Measurements from ENCODE around the gene FUT8.

Gene FUT8

DNA sequence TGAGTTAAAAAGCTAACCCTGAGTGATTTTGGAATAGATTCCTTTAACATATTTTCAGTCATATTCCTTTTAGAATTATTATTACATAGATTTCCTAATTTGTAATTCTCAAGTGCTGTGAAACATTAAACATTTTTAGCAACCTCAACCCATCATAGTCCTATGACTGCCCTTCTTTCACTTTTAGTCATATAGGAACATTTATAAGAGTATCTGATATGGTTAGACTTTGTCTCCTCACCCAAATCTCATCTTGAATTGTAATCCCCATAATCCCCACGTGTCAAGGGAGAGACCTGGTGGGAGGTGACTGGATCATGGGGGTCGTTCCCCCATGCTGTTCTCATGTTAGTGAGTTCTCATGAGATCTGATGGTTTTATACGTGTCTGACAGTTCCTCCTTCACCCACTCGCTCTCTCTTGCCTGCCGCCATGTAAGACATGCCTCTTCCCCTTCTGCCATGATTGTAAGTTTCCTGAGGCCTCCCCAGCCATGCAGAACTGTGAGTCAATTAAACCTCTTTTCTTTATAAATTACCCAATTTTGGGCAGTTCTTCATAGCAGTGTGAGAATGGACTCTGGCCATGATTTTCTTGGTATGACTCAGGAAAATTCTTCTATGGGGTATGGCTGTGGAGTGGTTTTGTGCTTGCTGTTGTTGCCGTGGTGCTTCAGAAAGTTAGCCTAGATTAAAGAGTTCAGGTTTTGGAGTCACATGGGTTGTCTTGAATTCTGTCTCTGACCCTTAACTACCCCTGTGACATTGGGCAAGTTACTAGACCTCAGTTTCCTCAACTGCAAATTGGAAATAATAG lies 83.9 kb downstream of the FUT8 start:
- no peak for FAIRE-seq

DNA sequence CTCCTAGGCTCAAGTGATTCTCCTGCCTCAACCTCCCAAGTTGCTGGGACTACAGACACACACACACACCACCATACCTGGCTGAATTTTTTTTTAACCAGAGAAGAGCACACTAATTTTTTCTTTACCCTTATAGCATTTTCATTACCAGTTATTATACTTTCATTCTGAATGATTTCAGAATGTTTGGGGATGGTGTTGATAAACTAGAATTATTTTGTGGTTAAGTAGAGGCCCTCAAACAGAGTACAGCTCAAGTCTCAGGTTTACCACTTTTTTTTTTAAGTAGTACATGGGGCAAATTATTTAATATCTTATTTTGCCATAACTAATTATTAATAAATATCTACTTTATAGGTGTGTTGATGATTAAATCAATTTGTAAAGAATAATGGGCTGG lies 86.6 kb downstream of the FUT8 start:
- FAIRE-seq, result no peak

DNA sequence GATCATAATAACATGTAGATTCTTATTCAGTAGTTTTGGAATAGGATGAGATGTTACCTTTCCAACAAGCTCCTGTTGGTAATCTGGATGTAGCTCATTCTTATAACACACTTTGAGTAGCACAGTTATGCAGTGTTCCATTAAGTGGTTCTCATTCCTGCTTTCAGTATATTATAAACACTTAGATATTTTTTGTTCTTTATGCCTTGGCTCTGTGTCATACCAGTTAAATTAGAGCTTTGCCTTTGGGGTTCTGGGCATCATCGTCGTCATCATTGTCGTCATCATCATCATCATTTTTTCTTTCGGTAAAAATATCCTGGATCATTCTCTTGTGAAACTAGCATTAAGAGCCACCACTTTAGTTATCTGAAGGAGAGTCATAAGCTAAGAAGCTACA lies 87.5 kb downstream of the FUT8 start:
- FAIRE-seq, result no peak

DNA sequence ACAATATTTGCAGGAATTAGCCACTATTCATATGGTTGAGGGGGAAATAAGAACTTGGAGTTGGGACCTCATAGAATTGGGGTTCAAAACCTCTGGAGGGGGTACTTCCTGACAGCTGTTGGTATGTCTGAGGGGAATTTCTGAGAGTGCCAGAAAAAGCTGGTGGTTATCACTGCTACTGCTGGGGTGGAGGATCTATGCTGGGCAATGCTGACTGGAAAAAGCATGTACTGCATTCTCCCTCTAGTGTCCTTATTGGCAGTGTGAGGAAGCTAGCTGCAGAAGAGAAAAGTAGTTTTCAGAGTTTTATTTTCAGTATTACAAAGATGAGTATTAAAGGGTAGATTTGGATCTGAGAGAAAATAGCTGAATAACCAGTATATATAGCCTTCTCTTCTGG lies 88.8 kb downstream of the FUT8 start:
- no peak for FAIRE-seq

DNA sequence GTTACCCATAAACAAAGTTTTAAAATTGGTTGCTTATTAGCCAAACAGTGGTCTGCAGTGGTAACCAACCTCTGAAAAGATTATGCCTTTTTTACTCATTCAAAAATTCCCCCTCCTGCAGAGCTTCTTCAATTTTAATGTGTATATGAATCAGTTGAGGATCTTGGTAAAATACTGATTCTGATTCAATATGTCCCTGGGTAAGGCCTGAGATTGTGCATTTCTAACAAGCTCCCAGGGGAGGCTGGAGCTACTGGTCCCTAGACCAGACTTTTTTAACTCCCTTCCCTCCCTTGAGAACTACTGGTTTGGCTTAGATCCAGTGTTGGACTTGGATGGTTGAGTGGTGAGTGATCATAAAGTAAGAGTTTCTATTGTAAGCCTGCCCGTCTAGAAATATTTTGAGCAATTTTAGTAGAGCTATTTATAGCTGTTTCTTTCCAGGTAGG lies 90.2 kb downstream of the FUT8 start:
- FAIRE-seq, result no peak

DNA sequence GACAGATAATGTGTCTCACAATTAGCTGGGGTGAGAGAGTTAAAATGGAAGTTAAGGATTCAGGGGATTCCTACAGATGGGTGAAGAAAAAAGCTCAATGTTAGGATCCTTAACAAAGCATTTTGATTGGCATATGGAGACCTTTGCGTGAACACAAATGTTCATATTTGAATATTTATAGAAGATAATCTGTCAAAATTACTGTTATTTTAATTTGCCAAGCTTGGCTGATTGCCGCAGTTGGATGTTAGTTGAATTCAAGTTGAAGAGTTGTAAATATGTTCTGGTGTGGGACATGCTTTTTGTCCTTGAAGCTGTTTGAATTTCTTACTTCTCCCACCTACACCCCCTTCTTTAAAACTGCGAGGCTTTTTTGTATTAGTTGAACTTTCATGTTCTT lies 91.2 kb downstream of the FUT8 start:
- FAIRE-seq, result no peak

DNA sequence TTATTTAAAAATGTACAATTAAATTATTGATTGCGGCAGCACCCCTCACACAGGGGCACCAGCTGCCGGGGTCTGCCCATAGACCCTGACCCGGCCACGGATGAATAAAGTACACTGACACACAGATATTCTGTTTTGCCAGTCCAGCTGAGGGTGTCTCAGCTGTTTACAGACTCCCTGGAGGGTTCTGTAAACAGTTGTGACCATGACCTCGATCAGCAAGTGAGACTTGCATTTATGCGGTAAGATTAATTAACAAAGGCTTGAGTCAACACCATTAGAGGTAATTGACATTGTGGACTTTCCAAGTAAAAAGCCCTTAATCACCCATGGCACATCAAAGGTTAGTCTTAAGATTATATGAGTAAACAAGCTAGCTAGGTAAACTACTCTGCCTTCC lies 94.3 kb downstream of the FUT8 start:
- FAIRE-seq, result no peak

DNA sequence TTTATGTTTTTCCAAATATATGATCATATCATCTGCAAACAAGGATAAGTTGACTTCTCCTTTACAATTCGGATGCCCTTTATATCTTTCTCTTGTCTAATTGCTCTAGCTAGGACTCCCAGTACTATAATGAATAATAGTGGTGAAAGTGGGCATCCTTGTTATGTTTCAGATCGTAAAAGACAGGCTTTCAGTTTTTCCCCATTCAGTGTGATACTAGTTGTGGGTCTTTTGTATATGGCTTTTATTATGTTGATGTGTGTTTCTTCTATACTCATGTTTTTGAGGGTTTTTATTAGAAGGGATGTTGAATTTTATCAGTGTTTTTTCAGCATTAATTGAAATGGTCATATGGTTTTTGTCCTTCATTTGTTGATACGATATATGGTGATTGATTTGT lies 97.3 kb downstream of the FUT8 start:
- FAIRE-seq, result no peak

DNA sequence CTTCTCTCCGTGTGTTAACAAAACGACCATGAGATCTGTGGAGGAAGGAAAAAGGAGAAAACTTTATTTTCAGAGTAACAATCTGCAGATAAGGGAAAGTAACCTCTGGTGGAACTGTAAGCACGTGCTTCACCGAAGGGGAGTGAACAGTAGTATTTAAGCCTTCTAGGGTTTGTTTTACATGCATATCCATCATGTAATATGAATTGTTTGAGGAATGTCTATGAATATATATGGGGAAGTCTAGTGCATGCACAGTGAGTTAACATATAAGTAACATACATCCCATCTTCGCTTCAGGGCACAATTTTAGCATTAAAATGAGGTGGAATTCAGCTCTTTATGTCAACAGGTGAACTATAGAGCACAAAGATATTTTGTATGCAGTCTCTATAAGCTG lies 101.1 kb downstream of the FUT8 start:
- no peak for FAIRE-seq

DNA sequence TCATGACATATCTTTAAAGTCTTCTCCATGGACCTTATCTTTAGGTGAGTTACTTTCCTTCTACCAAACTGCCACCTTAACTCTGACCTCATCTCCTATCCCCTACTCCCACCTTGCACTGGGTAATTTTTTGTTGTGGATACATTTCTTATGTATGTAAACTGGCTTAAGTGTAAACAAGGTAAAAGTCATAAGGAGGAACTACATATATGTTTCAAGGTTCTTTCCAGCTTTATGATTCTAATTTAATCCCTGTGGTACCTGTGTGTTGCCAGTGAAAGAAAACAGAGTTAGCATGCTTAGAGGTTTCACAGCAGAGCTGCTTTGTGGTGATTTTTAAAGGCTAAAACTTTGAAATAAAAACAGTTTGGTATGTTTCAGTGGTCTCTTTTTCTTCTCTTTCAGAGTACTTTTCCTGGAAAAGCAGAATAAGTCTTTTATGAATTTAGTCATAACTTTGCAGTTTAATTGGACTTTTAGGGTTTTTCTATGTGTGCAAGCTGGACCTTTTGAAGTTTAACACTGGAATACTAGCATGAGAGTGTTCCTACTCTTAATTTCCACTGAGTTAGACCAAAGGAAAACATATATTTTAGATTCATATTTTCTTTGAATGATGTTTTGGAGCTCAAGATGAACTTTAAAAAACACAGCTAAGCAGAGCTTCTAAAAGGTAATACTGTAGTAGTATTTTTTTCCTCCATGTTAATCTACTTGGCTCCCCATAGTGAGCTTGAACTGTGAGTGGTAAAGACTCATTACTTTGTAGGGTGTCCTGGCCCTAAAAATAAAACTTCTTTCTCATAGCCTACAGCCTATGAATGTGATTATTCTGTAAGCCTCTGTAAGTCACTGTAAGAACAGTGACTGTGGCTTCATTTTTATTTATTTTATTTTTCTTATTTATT lies 105.4 kb downstream of the FUT8 start:
- FAIRE-seq, result no peak

DNA sequence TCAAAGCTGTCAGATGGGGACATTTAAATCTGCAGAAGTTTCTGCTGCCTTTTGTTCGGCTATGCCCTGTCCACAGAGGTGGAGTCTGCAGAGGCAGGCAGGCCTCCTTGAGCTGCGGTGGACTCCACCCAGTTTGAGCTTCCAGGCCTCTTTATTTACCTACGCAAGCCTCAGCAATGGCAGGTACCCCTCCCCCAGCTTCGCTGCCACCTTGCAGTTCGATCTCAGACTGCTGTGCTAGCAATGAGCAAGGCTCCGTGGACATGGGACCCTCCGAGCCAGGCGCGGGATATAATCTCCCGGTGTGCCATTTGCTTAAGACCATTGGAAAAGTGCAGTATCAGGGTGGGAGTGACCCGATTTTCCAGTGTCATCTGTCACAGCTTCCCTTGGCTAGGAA lies 115.5 kb downstream of the FUT8 start:
- FAIRE-seq, result no peak

DNA sequence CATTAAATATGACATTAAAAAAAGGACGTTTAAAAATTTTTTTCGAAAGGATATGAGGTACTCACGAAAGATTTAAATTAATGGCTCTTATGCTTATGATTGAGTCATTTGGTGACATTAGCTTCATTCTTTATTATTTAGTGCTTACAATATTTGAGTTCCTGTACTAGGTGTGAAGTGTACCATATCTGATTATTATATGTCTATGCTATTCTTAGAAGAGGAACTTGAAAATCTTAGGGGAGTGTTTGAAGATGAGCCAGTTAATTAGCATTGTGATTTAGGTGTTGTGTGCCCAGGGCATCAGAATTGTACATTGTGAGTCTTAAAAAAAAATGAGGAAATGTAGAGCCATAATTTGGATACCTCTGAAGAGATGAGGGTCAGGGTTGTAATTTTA lies 118.6 kb downstream of the FUT8 start:
- FAIRE-seq, result no peak

DNA sequence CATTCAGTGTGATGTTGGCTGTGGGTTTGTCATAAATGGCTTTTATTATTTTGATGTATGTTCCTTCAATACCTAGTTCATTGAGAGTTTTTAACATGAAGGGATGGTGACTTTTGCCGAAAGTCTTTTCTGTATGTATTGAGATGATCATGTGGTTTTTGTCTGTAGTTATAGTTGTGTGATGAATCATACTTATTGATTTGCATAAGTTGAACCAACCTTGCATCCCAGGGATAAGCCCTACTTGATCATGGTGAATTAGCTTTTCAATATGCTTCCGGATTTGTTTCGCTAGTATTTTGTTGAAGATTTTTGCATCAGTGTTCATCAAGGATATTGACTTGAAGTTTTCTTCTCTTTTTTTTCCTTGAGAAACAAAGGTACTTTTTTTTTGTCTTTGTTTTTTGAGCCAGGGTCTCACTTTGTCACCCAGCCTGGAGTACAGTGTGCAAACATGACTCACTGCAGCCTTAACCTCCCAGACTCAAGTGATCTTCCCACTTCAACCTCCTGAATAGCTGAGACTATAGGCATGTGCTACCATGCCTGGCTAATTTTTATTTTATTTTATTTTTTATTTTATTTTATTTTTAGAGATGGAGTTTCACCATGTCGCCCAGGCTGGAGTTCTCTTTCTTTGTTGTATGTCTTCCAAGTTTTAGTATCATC lies 121.3 kb downstream of the FUT8 start:
- FAIRE-seq, result no peak

DNA sequence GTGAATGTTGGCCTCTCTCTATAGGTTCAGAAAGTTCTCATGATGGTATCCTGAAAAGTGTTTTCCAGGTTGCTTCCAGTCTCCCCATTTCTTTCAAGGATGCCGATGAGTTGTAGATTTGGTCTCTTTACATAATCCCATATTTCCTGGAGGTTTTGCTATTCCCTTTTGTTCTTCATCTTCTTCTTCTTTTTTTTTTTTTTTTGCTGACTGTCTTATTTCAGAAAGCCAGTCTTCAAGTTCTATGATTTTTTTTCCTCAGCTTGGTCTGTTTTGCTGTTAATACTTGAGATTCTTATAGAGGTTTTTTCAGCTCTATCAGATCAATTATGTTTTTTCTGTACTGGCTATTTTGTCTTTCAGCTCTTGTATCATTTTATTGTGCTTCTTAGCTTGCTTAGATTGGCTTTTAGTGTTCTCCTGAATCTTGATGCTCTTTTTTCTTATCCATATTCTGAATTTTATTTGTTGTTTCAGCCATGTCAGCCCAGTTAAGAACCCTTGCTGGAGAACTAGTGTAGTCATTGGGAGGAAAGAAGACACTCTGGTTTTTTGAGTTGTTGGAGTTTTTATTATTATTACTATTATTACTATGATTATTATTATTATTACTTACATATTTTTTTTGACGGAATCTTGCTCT lies 124.4 kb downstream of the FUT8 start:
- no peak for FAIRE-seq

DNA sequence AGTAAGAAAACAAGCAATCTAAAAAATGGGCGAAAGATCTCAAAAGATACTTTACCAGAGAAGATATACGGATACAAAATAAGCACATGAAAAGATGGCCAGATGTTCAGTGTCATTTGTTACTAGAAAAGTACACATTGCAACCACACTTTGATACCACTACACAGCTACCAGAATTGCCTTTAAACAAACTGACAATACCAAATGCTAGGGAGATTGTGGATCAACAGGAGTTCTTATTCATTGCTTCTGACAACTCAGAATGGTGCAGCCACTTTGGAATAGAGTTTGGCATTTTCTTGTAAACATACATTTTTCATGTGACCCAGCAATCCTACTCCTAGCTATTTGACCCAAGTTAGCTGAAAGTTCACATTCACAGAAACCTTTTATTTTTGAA lies 136.3 kb downstream of the FUT8 start:
- no peak for FAIRE-seq

DNA sequence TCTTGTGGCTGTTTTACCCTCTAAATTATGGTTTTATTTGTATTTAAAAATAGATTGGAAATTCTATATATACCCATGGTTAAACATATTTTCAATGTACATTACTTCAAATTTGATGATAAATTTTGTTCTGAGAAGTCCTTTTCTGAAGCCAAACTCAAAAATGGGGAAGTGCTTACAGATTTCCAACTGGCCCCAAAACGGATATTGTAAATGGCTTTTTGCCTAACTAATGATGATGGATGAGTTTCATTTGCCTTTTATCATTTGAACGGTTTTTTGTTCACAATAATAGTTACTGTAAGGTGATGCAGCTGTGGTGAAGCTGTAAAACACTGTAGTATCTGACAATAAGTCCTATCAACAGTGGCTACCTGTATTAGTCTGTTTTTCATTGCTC lies 136.9 kb downstream of the FUT8 start:
- FAIRE-seq, result no peak

DNA sequence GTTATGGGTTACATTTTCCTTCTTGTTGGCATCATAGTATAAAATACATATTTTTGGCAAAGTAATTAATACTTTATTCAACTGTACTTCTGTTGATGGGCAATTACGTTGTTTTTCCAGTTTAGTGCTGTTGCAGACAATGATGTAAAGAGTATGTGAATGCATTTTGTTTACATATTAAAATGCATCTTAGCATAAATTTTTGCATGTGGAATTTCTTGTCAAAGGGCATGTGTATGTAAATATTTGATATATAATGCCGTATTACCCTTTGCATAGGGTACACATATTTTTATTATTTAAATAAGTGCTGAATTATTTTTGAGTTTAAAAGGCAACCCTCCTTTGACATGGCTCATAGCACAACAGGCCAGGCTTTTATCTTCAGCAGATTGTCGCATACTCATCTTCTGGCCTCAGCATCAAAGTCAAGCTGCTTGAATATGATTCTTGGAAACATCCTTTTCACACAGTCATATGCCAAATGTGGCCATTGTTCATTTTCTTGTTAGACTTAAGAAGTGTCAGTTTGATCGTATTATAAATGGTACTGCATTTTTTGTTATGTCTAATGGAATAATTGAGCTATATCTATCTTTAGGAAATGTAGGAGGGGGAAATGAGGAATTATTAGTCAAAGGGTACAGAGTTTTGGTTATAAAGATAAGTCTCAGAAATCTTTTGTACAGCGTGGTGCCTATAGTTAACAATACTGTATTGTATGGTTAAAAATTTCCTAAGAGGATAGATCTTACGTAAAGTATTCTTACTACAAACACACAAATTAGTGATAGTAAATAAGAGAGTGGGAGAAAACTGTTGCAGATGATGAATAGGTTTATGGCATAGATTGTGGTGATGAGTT lies 138.5 kb downstream of the FUT8 start:
- FAIRE-seq, result no peak

DNA sequence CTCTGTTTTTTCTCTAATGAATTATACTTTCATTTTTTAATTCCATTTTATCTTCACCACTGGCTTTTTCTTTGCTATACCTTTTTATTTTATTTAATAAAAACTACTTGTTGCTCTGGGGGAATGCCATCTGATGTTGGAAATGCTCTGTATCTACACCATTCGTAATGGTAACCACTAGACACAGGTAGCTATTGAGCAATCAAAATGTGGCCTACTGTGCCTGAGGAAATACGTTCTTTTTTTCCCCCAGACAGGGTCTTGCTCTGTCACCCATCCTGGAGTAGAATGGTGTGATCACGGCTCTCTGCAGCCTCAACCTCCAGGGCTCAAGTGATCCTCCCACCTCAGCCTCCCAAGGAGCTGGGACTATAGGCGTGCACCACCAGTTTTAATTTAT lies 140.2 kb downstream of the FUT8 start:
- no peak for FAIRE-seq

DNA sequence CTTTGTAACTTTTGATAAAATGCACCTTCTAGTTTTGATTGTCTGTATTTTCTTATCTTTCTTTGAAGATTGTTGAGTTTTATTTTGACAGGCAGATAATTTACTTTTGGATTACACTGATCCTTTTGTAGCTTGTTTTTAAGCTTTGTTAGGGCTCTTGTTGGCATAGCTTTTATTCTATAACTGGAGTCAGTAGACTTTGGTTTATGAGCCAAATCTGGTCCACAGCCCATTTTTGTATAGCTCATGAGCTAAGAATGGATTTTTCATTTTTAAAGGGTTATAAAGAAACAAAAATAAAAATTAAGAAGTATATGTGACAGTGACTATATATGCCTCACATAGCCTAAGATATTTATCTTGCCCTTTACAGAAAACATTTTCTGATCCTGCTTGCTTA lies 142.3 kb downstream of the FUT8 start:
- no peak for FAIRE-seq

DNA sequence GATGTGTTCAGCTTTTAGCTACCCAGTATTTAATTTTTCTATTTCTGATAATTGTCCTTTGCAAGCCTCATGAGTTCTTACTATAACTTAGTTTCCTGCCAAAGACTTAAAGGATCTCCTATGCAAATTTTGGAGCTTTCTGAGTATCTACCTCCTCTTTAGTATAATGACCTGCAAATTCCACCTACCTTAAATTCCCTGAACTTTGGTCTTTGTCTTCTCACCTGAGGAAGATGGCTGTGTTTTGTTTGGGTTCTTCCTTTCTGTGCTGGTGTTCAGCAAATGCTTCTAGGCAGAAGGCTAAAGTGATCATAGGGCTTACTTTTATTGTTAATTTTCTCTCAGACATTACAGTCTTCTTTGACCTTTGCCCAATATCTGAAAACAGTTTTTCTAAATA lies 142.8 kb downstream of the FUT8 start:
- no peak for FAIRE-seq

DNA sequence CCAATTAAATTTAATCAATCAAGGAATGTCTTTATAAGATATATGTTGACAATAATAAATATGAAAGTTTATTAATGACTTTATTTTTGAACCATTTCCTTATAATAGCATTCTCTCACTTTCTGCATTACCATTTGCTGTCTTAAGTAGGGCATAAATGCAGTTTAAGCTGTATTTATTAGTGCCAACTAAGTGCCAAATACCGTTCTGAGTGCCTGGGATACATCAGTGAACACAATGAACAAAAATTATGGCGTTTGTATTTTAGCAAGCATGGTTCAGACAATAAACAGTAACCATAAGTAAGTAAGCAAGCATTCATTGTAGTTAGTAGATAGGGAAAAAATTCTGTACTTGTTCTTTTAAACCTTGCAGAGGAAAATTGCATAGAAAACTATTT lies 145.8 kb downstream of the FUT8 start:
- no peak for FAIRE-seq

Data from TTC549 (cell line).